ENCODE data around the gene TNFSF15. TPM values are rescaled to one million over a fixed set of nuclear protein-coding genes. Genes with fewer than 3 reads are reported as not detected.
A peak's percentile ranks its signal among the peaks of the same experiment; 100 is the strongest.
"Not testable (repeated sequence)": the region's sequence is repeated elsewhere in the genome, so short reads cannot be mapped to it uniquely, and the experiment has no call there.

Gene TNFSF15
- polyA plus RNA-seq, 4 donors: 4.4 to 9.0 (median 6.4) TPM

GRCh38 chr9:114757395-114757794, 48.4 kb downstream of the TNFSF15 start:
- no peak for DNase-seq (ENCODE audit: low read depth in 4 of 4, low spot score in 2 of 4)

- DNase-seq (ENCODE audit: low read depth in 4 of 4, low spot score in 2 of 4): no peak
Observed at GRCh38 chr9:114756920-114757319, 48.9 kb downstream of the TNFSF15 start.

- DNase-seq (ENCODE audit: low read depth in 4 of 4, low spot score in 2 of 4): no peak
Observed at GRCh38 chr9:114754581-114754980, 51.3 kb downstream of the TNFSF15 start.

DNA sequence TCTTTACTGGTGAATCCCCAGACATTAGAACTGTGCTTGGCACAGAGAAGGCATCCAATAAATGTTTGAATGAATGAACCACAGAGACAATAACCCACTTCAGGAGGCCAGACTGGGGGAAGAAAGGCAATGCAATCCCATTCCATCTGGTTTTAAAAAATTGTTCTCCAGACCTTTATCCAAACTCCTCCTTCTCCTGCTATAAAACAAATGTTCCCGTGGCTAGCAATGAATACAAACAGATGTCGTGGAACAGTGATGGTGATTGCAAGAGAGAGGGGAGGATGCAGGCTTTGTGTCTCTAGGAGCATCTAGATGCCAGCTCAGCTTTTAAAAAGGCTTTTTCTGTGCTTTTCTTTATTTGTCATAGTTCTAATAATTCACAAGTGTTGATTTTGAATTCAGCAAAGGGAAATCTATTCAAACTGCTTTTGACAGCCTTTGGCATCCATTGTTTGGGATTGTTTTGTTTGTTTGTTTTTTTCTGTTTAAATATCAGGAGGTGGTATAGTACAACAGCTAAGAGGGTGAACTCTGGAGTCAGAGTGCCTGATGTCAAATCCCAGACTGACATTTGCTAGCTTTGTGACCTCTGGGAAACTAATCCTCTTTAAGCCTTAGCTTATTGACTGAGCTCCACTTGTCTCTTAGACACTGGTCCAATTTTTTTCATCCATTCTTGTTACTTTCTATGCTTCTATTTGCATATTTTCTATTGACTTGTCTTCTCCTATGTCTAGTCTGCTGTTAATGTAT, 59.1 kb downstream of the TNFSF15 start:
- DNase-seq (ENCODE audit: low read depth in 4 of 4, low spot score in 2 of 4): no peak

GRCh38 chr9:114745879-114746550, 59.8 kb downstream of the TNFSF15 start:
- DNase-seq (ENCODE audit: low read depth in 4 of 4, low spot score in 2 of 4): no peak

DNA sequence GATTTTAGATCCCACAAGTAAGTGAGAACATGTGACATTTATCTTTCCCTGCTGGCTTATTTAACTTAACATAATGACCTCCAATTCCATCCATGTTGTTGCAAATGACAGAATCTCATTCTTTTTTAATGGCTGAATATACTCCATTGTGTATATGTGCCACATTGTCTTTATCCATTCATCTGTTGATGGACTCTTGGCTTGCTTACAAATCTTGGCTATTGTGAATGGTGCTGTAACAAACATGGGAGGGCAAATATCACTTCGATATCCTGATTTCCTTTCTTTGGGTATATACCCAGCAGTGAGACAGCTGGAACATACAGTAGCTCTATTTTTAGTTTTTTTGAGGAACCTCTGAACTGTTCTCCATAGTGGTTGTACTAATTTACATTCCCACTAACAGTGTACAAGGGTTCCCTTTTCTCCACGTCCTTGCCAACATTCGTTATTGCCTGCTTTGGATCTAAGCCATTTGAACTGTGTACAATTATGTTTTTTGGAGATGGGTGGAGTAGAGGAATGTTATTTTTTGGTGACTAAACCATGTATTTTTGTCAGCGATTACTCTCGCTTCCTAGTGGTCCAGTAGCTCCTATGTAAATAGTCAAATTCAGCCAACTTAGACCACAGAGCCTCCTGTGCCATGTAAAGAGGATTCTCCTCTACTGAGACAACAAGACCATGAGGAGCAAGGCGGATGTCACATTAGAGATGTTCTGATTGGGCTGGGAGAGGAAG, 60.6 kb downstream of the TNFSF15 start:
- DNase-seq (ENCODE audit: low read depth in 4 of 4, low spot score in 2 of 4): no peak

- DNase-seq (ENCODE audit: low read depth in 4 of 4, low spot score in 2 of 4): no peak
Observed at GRCh38 chr9:114743446-114743845, 62.4 kb downstream of the TNFSF15 start.

GRCh38 chr9:114742947-114743346, 62.9 kb downstream of the TNFSF15 start:
- DNase-seq (ENCODE audit: low read depth in 4 of 4, low spot score in 2 of 4): no peak

- not testable (repeated sequence) for DNase-seq (ENCODE audit: low read depth in 4 of 4, low spot score in 2 of 4)
Observed at GRCh38 chr9:114741521-114741920, 64.3 kb downstream of the TNFSF15 start.

DNA sequence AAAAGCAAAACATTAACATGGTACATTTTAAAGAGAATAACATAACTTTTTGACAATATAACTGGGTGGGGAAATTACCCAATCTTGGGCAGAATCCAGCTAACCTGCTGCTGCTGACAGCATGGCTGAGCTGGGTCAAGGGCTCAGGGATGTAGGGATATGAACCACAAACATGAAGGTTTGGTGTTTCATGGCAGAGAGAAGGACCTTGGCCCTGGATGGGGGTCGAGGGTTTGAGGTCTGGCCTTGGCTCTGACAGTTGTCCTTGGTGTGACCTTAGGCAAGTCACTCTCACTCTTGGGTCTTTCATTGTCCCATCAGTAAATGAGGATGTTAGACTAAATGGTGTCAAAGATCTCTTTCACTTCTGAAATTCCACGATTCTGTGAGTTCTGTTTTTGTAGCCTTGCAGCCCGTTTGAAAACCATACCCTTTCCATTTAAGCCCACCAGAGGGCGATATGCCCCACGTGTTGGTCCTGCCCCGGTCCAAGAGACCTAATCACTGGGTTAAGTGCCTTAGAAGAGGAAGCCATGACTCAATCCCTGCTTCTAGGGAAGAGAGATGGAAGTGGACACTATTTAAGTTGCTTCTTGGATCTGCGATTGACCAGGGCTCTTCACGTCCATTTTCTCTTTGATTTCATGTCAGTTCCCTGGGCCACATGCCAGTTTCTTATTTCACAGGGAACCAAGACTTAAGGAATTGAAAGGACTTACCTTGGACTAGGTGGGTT, 67.1 kb downstream of the TNFSF15 start:
- DNase-seq (ENCODE audit: low read depth in 4 of 4, low spot score in 2 of 4): peak in 3 of 4 donors; percentile 19 to 41 (median 20)

DNA sequence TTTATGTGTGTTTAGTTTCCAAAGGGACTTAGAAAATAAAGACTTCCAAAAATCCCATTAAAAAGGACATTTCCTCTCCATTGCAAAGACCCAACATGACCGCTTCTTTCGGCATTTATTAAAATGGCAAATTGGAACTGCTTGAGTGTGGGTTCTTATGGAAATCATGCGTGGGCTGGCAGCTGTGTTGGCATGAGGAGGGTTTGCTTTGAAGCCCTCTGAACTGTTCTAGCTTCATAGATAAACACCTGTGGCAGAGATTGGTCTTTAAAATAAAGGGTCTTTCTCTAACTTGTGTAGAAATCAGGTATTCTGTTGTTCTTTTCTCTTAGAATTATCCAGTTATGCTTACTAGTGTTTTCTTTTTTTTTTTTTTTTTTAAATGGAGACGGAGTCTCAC, 68.0 kb downstream of the TNFSF15 start:
- no peak for DNase-seq (ENCODE audit: low read depth in 4 of 4, low spot score in 2 of 4)

DNA sequence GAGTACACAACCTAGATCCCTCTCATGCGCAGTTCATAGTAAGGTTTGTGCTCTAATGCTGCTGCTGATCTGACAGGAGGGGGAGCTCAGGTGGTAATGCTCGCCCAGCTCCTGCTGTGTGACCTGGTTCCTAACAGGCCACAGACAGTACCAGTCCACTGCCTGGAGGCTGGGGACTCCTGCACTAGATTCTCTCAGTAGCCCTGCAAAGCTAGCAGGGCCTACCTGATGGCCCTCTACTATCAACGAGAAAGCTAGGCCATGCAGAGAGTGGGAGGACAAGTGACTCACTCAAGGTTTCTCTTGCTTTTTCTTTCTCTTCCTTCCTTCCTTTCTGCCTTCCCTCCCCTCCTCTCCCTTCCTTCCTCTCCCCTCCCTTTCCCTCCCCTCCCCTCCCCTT, 68.7 kb downstream of the TNFSF15 start:
- DNase-seq (ENCODE audit: low read depth in 4 of 4, low spot score in 2 of 4): no peak

- no peak for DNase-seq (ENCODE audit: low read depth in 4 of 4, low spot score in 2 of 4)
Observed at GRCh38 chr9:114735704-114736103, 70.1 kb downstream of the TNFSF15 start.

DNA sequence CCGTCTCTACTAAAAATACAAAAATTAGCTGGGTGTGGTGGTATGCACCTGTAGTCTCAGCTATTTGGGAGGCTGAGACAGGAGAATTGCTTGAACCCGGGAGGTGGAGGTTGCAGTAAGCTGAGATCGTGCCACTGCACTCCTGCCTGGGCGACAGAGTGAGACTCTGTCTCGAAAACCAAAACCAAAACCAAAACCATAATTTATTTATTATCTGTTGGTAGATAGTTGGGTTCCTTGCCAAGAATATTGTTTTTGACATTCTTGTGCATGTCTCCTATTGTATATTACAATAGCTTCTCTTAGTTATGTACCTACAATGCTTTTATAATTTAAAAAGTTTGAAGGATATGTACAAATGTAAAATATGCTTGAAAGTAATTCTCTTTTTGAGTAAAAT, 70.7 kb downstream of the TNFSF15 start:
- DNase-seq (ENCODE audit: low read depth in 4 of 4, low spot score in 2 of 4): not testable (repeated sequence)

Other genes starting within 250 kb of the TNFSF15 start
- gene ATP6V1G1, start 218.3 kb downstream of the TNFSF15 start, polyA plus RNA-seq (ENCODE audit: insufficient read length in 4 of 4): 100 to 1,000 TPM; 221 to 302 (median 247) TPM
- gene TMEM268, start 194.7 kb downstream of the TNFSF15 start, polyA plus RNA-seq (ENCODE audit: insufficient read length in 4 of 4): 10 to 100 TPM in 1 of 4 donors, 1 to 10 TPM in 3; 8.5 to 10.6 (median 9.6) TPM
- gene TEX53, start 148.2 kb downstream of the TNFSF15 start, polyA plus RNA-seq (ENCODE audit: insufficient read length in 4 of 4): not detected
- not detected for gene TEX48, start 123.8 kb downstream of the TNFSF15 start, polyA plus RNA-seq (ENCODE audit: insufficient read length in 4 of 4)
- gene TNFSF8, start 124.6 kb upstream of the TNFSF15 start, polyA plus RNA-seq (ENCODE audit: insufficient read length in 4 of 4): under 1 TPM; 0.39 to 0.68 (median 0.52) TPM